ENCODE data around the gene CUL7. TPM values are rescaled to one million over a fixed set of nuclear protein-coding genes. Genes with fewer than 3 reads are reported as not detected.

Gene CUL7
- total and polyA plus RNA-seq, 10 of the 15 experiments (the other 5 are each of a cell fraction or from before 2014, with no cell fraction given), result 0.66 to 18.4 (median 10.9) TPM

GRCh38 chr6:43053545-43054205 is at the start of gene CUL7 (continued):
- TF ChIP-seq ZBED1 (IDR thresholded peaks at IDR 0.05; ENCODE audit: borderline replicate concordance) (peak; percentile 86; the same call in 1 of the 2 replicates), SIN3A (IDR thresholded peaks at IDR 0.05; ENCODE audit: low read depth, low read length) (peak; percentile 66; the same call in 1 of the 2 replicates), SPI1 (IDR thresholded peaks at IDR 0.05; ENCODE audit: borderline replicate concordance, insufficient read depth, low read depth, low read length) (peak; percentile 69), MTA2 (IDR thresholded peaks at IDR 0.05; ENCODE audit: low read depth) (0 out of 2 replicates have a peak, but pooled peaks have one; percentile 35), RAD21 (IDR thresholded peaks at IDR 0.05; ENCODE audit: insufficient read depth, low read depth, low read length) (no peak), HCFC1 (IDR thresholded peaks at IDR 0.05; ENCODE audit: low read length) (peak; percentile 58), ASH2L (IDR thresholded peaks at IDR 0.05; ENCODE audit: borderline replicate concordance, low read depth) (0 out of 2 replicates have a peak, but pooled peaks have one; percentile 28), ZZZ3 (IDR thresholded peaks at IDR 0.05; ENCODE audit: control insufficient read depth, insufficient read length, low read depth) (no peak), ATF3 (IDR thresholded peaks at IDR 0.05; ENCODE audit: borderline replicate concordance, extremely low read depth, low read depth, low read length) (no peak), RELB (IDR thresholded peaks at IDR 0.05; ENCODE audit: low read depth) (peak; percentile 71), FOXM1 (IDR thresholded peaks at IDR 0.05; ENCODE audit: low read depth, low read length) (0 out of 2 replicates have a peak, but pooled peaks have one; percentile 50), E2F8 (IDR thresholded peaks at IDR 0.05; ENCODE audit: low read depth, partially characterized antibody) (peak; percentile 78), KAT2A (conservative IDR thresholded peaks at IDR 0.05; ENCODE audit: control insufficient read depth, low read depth, low read length) (no peak), RFX5 (IDR thresholded peaks at IDR 0.05; ENCODE audit: low read depth, low read length) (no peak), EP300 (IDR thresholded peaks at IDR 0.05; ENCODE audit: borderline replicate concordance in 1 of 2, control insufficient read depth in 1 of 2, low read depth in 2 of 2, low read length in 2 of 2) (0 out of 4 replicates have a peak, but pooled peaks of 1 of the 2 experiments have one; percentile 15), ZBTB11 (CRISPR knock-in tag; IDR thresholded peaks at IDR 0.05) (0 out of 2 replicates have a peak, but pooled peaks have one; percentile 38), CTCF (IDR thresholded peaks at IDR 0.05 in 2 of 3, conservative IDR thresholded peaks at IDR 0.05 in 1 of 3; ENCODE audit: control insufficient read depth in 2 of 3, extremely low read depth in 1 of 3, insufficient read depth in 1 of 3, low read depth in 3 of 3, low read length in 3 of 3) (no peak)

All from GM12878 (cell line).